ENCODE data around the gene GALNT10.

The GALNT10 gene

GRCh38 chr5:154196281-154196680, 5.7 kb downstream of the GALNT10 start:
- TF ChIP-seq CTCF (IDR thresholded peaks at IDR 0.05; ENCODE audit: control extremely low read depth, extremely low read depth, low read depth, missing control alignments): no peak
- POLR2A ChIA-PET: no interaction called here
- CTCF ChIA-PET: interaction anchor here (1.1 to 2.6 kb wide), 9 partner anchors 9 to 221 kb away, joined by 3 to 18 read pairs (median 6); no protein-coding TSS in a partner anchor
- no peak for DNase-seq (ENCODE audit: extremely low spot score)

- POLR2A ChIA-PET: interaction anchor here (0.8 kb wide), 1 partner anchor 16 kb away, joined by 3 read pairs; no protein-coding TSS in a partner anchor
- peak; percentile 35 for TF ChIP-seq CTCF (IDR thresholded peaks at IDR 0.05; ENCODE audit: control extremely low read depth, extremely low read depth, low read depth, missing control alignments)
- CTCF ChIA-PET: interaction anchor here (0.7 to 2.6 kb wide), 22 partner anchors 9 to 222 kb away, joined by 3 to 18 read pairs (median 4); no protein-coding TSS in a partner anchor
- DNase-seq (ENCODE audit: extremely low spot score): no peak
Measured at GRCh38 chr5:154196955-154197652, 6.6 kb downstream of the GALNT10 start.

- TF ChIP-seq CTCF (IDR thresholded peaks at IDR 0.05; ENCODE audit: control extremely low read depth, extremely low read depth, low read depth, missing control alignments): no peak
- CTCF ChIA-PET: interaction anchor here (0.6 to 2.6 kb wide), 22 partner anchors 8 to 223 kb away, joined by 3 to 18 read pairs (median 6); no protein-coding TSS in a partner anchor
Measured at GRCh38 chr5:154197801-154198491, 7.4 kb downstream of the GALNT10 start.

GRCh38 chr5:154198611-154199230, 8.2 kb downstream of the GALNT10 start:
- CTCF ChIA-PET: interaction anchor here (0.6 to 2.6 kb wide), 9 partner anchors 9 to 206 kb away, joined by 3 to 18 read pairs (median 4); no protein-coding TSS in a partner anchor
- TF ChIP-seq CTCF (IDR thresholded peaks at IDR 0.05; ENCODE audit: control extremely low read depth, extremely low read depth, low read depth, missing control alignments): no peak
- POLR2A ChIA-PET: no interaction called here

More at GRCh38 chr5:154197801-154198491, 7.4 kb downstream of the GALNT10 start:
- DNase-seq (ENCODE audit: extremely low spot score): no peak
- POLR2A ChIA-PET: interaction anchor here (0.8 kb wide), 1 partner anchor 15 kb away, joined by 3 read pairs; no protein-coding TSS in a partner anchor

GRCh38 chr5:154199263-154199662, 8.7 kb downstream of the GALNT10 start:
- POLR2A ChIA-PET: no interaction called here
- CTCF ChIA-PET: interaction anchor here (1.1 to 1.6 kb wide), 3 partner anchors 10 to 206 kb away, joined by 3 to 9 read pairs (median 4); no protein-coding TSS in a partner anchor
- TF ChIP-seq CTCF (IDR thresholded peaks at IDR 0.05; ENCODE audit: control extremely low read depth, extremely low read depth, low read depth, missing control alignments): no peak
- no peak for DNase-seq (ENCODE audit: extremely low spot score)

More at GRCh38 chr5:154198611-154199230, 8.2 kb downstream of the GALNT10 start:
- no peak for DNase-seq (ENCODE audit: extremely low spot score)

- TF ChIP-seq CTCF (IDR thresholded peaks at IDR 0.05; ENCODE audit: control extremely low read depth, extremely low read depth, low read depth, missing control alignments): no peak
- POLR2A ChIA-PET: no interaction called here
- DNase-seq (ENCODE audit: extremely low spot score): no peak
- CTCF ChIA-PET: interaction anchor here (0.8 to 1.6 kb wide), 4 partner anchors 10 to 37 kb away, joined by 3 to 9 read pairs (median 3); no protein-coding TSS in a partner anchor
Measured at GRCh38 chr5:154199671-154200220, 9.2 kb downstream of the GALNT10 start.
